ENCODE data around the gene CA7. TPM values are rescaled to one million over a fixed set of nuclear protein-coding genes. Genes with fewer than 3 reads are reported as not detected.

CA7 gene
- total RNA-seq, 1 donor, result not detected

- TF ChIP-seq CTCF (IDR thresholded peaks at IDR 0.05; ENCODE audit: insufficient read depth, low read length), result no peak
- H3K4me3 ChIP-seq (ENCODE audit: low read depth, low read length), result no peak overlapping the region
- peak; percentile 38 for DNase-seq (ENCODE audit: low read depth)
Observed at GRCh38 chr16:66886321-66886720, 42.1 kb downstream of the CA7 start.

GRCh38 chr16:66886914-66887313 lies 42.7 kb downstream of the CA7 start:
- no peak overlapping the region for H3K4me3 ChIP-seq (ENCODE audit: low read depth, low read length)
- no peak for TF ChIP-seq CTCF (IDR thresholded peaks at IDR 0.05; ENCODE audit: insufficient read depth, low read length)
- DNase-seq (ENCODE audit: low read depth), result no peak

- H3K4me3 ChIP-seq (ENCODE audit: low read depth, low read length), result no peak overlapping the region
- no peak for TF ChIP-seq CTCF (IDR thresholded peaks at IDR 0.05; ENCODE audit: insufficient read depth, low read length)
- DNase-seq (ENCODE audit: low read depth), result no peak
Observed at GRCh38 chr16:66888647-66889615, 44.7 kb downstream of the CA7 start.

- DNase-seq (ENCODE audit: low read depth), result no peak
- no peak for TF ChIP-seq CTCF (IDR thresholded peaks at IDR 0.05; ENCODE audit: insufficient read depth, low read length)
- H3K4me3 ChIP-seq (ENCODE audit: low read depth, low read length), result no peak overlapping the region
Observed at GRCh38 chr16:66889622-66890021, 45.4 kb downstream of the CA7 start.

GRCh38 chr16:66890799-66891198 lies 46.6 kb downstream of the CA7 start:
- DNase-seq (ENCODE audit: low read depth), result no peak
- H3K4me3 ChIP-seq (ENCODE audit: low read depth, low read length), result no peak overlapping the region
- TF ChIP-seq CTCF (IDR thresholded peaks at IDR 0.05; ENCODE audit: insufficient read depth, low read length), result no peak

- no peak for DNase-seq (ENCODE audit: low read depth)
- H3K4me3 ChIP-seq (ENCODE audit: low read depth, low read length), result no peak overlapping the region
- TF ChIP-seq CTCF (IDR thresholded peaks at IDR 0.05; ENCODE audit: insufficient read depth, low read length), result no peak
Observed at GRCh38 chr16:66891360-66891759, 47.1 kb downstream of the CA7 start.
